Stimulated activated CD8-positive, alpha-beta memory T cell treated with anti-CD3 and anti-CD28 coated beads, Interleukin-7, amount 100 ng/mL, for 1 hour (primary cell): ENCODE measurements around the gene ATP5PB.

Experiments
- DNase-seq, 2 donors: peaks; one replicate each; pipeline ENCODE4 v3.0.0-alpha.2; 2020; ENCODE audit warnings: low read depth in 2 of 2

Gene ATP5PB

DNA sequence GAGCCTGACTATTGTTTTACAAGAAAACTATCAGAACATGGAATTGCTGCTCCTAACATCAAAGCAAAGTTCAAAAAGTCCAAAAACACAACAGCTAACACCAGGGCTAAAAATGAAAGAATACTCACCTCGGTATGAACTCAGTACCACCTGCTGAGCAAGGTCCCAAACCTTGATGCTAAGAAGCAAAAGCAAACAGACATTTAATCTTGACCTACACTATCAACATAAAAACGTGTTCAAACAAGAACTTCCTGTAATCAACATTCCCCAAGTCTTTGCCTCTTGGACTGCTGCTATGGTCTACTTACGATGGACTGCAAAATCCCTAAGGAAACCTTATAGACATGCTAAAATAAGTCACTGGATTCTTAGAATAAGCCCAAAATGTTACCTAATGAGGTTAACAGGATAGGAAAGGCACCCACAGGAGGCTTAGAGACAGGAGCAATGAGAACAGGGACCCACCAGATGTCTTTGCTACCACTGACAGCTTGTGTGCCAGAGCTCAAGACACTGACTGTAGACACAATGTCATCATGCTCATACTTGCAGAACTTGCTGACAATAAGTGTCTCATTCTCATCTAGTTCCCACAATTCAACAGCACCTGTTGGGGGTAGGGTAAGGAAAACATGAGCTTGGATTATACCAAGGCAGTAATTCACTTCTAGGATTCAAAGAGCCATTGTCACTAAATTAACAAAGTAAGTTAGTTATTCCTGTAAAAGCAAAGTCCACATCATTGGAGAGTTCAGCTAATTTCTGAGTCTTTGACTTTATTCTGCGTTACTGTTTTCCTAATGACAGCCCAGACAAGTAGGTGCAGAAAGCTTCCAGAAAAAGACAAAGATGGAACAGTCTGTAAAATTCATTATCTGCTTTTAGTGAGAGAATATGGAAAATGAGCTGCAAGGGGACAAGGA is 2.0 kb upstream of the ATP5PB start:
- no peak for DNase-seq

DNA sequence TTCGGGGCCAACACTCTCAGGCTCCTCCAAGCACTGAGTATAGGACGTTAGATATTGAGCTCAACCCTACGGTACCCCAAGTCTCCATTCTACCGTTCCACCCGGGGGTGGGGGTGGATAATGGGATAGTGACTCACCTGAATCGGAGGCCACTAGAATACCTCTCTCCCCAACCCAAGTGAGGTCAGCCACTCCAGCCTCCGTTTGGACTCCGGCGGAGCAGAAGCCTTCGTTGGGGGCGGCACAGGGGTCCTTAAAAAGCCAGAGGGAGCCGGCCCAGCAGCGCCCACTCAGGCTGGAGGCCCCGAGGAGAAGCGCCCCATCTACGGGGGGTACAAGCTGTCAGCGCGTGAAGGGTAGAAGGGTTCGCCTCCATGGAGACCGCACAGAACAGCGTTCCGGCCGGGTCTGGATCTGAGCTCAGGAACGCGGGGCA is 764 bp upstream of the ATP5PB start:
- DNase-seq, result peak in 1 of 2 donors; percentile 5

DNA sequence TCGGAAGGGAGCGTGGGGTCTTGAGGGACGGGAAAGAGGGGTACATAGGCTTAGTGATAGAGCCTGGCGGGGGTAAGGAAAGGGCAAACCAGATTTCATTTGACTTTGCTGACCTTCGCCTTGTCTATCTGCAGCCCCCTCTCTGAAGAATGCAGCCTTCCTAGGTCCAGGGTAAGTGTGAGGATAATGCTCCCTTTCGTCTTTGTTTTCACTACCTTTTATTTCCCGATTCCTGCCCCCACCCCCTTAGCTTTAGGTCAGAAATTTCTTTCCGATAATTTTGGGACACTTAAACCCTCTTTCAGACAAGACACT is 396 bp downstream of the ATP5PB start:
- no peak for DNase-seq

DNA sequence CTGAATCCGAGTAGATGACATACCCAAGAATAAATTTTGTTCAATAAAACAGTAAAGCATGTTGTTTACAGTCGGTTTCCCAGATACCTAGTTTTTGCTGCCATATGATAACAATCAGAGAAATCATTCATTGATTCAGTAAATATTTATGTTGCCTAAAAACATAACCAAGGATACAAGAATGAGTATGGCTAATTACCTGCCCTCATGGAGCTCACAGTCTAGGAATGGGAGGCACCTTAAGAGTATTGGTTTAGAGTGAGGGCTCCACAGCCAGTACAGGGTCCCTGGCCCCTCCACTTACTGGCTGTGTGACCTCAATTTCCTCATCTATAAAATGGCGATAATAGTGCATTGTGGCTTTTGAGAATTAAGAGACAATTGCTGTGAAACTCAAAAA is 921 bp downstream of the ATP5PB start:
- DNase-seq, result no peak

DNA sequence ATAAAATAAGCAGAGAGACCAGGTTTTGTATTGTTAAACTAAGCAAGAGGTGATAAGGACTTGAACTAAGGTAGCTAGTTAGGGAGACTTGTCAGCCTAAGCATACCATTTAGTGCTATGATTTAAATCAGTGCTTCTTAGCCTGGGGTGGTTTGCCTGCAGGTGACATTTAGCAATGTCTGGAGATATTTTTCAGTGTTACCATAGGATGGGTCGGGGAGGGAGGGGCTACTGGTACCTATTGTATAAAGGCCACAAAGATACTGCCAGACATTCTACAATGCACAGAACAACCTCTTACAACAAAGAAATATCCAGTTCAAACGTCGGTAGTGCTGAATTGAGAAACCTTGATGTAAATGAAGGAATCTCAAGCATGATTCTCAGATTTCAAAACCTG is 3.3 kb downstream of the ATP5PB start:
- DNase-seq, result no peak

DNA sequence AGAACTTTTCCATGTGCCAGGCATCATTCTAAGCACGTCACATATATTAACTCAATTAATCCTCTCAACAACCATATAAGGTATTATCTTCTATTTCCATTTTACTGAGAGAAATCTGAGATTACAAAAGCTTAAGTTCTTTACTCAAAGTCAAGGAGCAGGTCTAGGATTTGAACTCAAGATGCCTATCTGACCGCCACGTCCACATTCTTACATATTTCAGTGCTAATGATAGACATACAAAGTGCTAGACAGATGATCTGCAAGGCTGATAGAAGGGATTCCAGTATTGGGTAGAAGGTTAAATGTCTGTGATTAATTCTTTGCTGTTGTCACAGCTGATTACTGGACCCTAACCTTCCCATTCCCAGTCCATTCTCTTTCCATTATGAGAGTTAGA is 4.4 kb downstream of the ATP5PB start:
- no peak for DNase-seq

DNA sequence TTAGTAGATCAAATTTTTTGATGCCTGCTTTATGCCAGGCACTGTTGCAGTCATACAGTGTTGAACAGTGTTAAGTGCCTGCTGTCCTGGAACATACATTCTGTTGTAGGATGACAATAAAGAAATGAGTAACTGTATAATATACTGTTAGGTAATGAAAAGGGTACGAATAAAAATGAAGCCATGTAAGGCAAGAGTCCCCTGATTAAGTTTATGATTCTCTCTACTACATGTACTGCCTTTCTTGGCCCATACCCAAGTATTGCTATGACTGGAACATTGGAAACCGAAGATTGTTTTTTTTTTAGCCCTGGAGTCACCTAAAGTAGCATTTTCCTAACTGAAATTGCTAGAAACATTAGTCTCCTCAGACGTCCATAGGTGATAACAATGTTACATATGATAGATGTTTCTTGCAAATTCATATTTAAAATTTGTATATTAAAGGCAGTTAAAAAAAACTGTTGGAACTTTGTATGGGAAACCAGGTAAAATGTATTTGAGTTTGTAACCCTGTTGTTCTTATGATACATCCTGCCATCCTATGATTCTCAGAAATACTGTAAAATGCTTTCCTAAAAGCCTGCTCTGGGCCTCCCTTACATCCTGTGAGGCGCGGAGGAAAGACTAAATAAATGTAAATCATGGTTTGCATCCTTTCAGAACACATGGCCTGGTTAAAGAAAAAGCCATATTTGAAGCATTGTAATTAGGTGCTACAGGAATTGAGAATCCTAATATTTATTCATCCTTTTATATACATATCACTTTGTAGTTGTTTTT is 5.8 kb downstream of the ATP5PB start:
- DNase-seq, result no peak

DNA sequence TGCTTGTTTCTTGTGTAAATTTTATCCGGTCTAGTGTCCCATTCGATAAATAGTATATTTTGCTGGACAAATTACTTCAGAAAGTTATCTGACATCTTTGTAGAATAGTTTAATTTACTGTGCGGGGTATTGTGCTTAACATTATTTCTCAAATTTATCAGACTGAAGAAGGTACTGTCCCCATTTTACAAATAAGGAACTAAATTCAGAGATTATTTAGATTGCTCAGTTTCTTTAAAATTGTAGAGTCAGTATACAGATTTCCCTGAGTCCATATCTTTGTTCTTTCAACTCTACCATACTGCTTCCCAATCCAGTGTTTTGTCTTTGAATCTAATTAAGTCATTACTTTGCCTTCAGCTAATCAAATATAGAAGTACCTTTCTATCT is 6.4 kb downstream of the ATP5PB start:
- no peak for DNase-seq

DNA sequence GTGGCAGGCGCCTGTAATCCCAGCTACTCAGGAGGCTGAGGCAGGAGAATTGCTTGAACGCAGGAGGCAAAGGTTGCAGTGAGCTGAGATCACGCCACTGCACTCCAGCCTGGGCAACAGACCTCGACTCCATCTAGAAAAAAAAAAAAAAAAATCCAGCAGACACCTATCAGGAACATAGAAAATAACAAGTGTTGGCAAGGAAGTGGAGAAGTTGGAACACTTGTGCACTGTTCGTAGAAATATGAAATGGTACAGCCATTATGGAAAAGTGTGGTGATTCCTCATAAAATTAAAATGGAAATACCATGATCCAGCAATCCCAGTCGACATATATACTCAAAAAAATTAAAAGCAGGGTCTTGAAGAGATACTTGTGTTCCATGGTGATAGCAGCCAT is 12.5 kb downstream of the ATP5PB start:
- no peak for DNase-seq

DNA sequence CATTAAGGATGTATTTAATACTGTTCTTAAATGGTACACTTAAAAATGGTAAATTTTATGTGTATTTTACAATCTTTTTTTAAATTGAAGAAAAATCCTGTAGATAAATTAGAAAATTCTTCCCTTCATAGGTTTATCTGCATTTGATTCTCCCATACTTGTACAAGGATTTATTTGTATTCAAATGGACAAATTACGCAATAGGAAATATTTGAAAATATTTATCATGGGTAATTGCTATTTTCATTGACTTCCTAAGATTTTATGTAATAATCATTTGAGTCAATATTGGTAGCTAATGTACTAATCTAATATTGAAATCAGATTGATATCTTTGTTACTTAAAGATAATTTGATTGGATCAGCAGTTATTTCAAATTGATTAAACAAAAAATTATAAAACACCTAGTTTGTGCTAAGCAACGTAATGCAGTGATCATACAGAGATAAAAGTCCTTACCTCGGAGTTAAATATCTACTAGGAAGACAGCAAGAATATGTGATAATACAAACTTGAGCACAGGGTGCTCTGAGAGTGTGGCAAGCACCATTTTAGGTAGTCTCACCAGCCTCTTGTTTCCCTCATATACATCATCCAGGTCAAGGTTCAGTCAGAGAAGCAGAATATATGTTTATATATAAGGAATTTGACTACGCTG is 13.2 kb downstream of the ATP5PB start:
- no peak for DNase-seq

DNA sequence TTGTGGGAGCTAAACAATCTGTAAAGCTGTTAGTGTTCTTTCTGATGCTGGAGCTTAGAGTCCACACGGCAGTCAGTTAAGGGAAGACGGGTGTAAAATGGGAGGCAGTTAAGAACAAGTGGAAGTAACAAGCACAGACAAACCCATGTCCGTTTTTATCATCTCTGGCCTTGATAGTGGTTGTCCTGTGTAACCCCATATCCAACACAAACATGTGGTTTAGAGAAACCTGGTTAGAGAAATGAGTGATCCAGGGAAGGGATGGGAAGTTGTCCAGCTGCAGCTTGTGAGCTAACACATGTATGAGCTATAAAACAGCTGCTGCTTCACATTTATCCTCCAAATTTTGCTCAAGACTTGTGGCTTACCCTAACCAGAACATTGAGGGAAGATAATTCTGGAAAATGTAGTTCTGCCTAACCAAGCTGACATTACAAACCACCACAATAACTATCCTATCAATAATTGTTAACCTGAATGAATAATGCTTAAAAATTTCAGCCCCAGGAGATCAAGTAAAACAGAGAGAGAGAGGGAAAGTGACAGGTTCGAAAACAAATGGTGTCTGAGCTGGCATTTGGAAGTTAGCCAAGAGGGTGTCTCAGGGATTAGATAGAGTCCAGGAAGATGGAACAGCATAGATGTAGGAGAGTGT is 13.9 kb downstream of the ATP5PB start:
- no peak for DNase-seq

DNA sequence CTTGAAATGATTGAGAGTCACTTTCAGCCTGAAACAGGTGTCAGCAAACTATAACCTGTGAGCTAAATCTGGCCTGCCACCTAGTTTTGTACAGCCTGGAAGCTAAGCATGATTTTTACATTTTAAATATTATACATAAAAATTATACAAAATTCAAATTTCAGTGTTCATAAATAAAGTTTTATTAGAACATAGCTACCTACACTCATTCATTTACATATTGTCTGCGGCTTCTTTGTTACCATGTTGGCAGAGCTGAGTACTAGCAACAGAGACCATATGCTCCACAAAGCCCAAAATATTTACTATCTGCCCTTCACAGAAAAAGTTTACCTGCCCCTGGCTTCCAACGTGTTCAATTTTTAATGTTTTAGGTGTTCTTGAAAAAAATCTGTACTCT is 16.5 kb downstream of the ATP5PB start:
- no peak for DNase-seq

DNA sequence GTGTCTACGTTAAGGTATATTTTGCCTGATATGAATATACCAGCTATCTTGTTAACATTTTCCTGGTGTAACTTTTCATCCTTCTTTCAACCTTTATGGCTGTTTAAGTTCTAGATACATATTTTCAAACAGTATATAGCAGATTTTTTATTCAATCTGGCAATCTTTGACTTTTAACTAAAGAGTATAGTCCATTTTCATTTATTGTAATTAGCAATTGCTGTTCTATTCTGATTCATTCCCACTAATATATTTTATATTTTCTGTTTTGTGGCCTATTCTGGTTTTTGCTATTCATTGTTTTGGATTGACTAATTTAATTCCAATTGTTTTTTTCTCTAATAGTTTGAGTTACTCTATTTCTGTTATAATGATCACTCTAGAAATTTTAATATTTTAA is 17.2 kb downstream of the ATP5PB start:
- no peak for DNase-seq

DNA sequence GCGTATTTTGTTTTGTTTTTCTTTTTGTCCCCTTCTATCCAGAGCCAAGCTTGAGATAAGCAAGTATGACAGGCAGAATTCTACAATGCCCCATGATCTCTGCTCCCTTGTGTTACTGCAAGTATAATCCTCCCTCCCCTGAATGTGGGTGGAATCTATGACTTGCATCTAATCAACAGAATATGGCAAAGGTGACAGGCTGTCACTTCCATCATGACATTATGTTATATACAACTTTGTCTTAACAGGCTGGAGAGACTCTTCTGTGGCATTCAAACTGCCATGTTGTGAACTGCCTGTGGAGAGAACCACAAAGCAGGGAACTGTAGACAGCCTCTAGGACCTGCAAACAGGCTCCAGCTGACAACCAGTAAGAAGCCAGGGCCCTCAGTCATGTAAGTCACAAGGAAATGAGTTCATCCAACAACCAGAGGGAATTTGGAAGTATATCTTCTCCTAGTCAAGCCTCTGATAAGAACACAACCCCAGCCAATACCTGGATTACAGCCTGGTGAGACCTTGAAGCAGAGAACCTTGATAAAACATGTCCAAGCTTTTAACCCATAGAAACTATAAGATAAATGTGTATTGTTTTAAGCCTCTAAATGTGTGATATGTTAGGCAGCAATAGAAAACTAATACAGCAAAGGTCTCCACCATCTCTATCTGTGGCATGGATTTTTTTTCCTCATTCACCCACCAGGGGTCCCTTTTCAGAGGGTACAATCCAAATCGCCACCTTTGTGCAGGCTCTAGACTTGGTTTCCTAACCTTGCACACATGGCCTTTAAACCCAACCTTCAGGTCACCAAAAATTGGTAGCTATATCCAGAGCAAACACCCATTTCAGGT is 18.8 kb downstream of the ATP5PB start:
- no peak for DNase-seq

DNA sequence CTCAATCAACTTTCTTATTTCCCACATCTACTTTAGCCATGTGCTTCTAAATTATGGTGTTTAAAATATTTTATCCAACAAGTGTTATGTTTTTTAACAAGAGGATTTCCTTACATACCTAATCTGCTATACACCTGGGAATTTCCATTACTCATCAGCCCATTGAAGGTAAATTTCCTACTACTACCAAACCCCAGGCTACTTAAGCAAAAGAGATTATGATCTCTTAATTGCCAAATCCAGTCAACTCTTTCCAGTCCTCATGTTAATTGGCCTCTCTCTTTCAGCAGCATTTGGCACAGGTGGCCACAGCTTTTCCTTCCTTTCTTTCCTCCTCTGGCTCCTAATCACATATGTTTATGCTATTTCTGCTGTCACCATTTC is 19.4 kb downstream of the ATP5PB start:
- DNase-seq, result no peak

DNA sequence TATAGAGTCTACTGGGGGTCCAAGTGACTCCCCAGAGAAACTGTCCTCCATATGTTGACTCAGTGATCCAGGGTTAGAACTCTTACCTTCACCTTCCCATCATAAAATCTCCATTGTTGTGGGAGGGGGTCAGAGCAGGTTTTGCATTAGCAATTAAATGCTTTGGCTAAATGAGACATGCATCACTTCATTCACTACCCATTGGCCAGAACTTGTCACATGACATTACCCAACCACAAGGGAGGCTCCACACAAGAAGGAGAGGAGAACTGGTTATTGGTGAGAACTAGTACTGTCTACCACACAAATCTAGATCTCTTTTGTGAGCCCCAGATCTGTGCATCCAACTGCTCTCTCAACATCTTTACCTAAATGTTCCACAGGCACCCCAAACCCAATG is 20.3 kb downstream of the ATP5PB start:
- DNase-seq, result no peak

DNA sequence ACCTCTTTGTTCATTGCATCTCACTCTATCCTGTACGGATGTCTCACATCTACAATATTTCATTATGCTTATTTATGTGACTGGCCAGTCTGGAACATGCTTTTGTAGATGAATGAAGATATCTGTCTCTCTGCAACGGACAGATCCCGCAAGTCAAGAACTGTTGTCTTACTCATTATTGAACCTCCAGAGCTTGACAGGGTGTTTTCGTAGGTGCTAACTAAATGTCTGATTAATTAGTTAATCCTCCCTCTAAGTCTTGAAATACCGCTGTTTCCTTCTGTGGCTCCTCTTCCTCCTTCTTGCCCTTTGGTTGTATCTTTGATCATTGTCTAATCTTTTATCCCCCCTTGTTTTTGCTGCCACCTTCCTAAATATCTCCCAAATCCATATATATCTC is 21.3 kb downstream of the ATP5PB start:
- no peak for DNase-seq

DNA sequence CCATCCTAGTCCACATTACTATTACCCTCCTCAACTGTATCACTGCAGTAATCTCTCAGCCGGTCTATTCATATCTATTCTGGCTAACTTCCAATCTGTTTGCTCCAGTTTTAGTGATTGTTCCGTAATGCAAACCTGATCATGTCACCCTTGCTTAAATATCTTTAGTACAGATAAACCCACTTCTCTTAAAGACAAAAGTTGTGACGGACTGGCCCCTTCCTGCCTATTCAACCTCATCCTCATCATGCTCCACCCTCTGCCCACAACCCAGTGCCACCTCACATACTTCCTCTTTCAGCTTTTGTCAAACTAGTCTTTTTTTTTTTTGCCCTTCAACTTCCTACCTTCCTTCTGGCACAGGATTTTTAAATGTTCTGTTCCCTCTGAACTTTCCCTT is 21.7 kb downstream of the ATP5PB start:
- DNase-seq, result peak; percentile 28 to 35

DNA sequence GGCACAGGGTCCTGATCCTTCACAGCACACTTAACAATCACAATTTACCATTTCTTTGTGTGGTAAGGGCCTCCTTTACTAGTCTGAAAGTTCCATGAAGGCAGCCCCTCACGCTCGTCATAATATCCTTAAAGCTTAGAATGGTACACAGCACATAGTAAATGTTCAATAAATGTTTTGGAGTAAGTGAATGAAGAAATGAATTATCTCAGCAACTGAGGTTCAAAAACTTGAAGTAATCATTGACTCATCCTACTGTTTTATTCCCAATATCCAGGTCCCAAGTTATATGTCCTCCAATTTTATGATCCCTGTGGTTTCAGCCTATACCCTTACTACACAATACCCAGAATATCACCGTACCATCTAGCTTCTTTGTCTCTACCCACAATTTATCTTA is 22.3 kb downstream of the ATP5PB start:
- no peak for DNase-seq

DNA sequence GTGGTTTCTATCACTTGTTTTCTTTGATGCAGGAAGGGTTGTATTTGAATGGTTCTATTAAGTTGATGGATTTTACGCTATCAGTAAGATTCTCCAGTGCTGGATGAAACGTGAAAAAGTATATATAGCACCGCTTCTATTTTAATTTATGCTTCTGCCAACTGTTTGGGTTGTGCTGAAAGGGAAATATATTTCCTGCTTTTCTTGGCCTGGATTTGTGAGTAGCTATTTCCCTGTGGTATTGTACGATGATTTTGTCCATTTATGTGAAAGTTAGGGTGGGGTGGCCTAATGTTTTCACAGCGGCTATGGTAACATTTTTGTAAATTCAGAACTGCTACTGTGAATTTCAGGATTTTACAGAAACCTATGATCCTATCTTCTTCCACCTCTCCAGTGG is 24.8 kb downstream of the ATP5PB start:
- no peak for DNase-seq

DNA sequence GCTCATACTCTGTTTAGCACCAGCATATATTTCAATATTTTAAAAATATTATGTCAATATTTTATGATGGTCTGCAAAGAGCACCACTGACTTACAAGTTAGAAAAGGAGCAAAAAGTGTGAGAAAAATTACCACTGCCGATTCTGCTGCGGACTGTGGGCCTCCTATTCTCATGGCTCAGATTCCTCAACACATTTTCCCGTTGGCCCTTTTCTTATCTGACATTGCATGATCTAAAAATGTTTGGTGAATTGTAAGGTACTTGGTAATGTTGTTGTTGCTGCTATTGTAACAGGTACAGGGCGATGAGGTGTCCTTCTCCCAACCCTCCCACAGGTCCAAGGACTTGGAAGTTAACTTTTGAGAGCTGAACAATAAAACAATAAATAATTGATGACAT is 25.3 kb downstream of the ATP5PB start:
- DNase-seq, result no peak
